Keratinocyte (primary cell): ENCODE data around the gene GRK6.

ENCODE experiments used
- CTCF ChIP-seq, 3 experiments: IDR thresholded peaks in 1 of 3; conservative IDR thresholded peaks in 1 of 3; optimal IDR thresholded peaks in 1 of 3; 2 replicates in 2 of 3; 3 replicates in 1 of 3; pipeline versions ENCODE3 to v1.5.1; 2011; ENCODE audit warnings: low read length in 3 of 3, mild to moderate bottlenecking in 3 of 3, moderate library complexity in 2 of 3, control low read depth in 1 of 3, inconsistent platforms in 1 of 3; ENCODE audit not compliant: insufficient read depth in 2 of 3; ENCODE audit errors: extremely low read depth in 1 of 3
- EZH2 ChIP-seq: IDR thresholded peaks from one replicate; pipeline ENCODE4 v1.6.1; 2012; ENCODE audit warnings: inconsistent platforms, mild to moderate bottlenecking, low read length, moderate library complexity

GRCh38 chr5:177432143-177432838 is 5.8 kb downstream of the GRK6 start:
- TF ChIP-seq CTCF (optimal IDR thresholded peaks at IDR 0.05 in 1 of 3, IDR thresholded peaks at IDR 0.05 in 1 of 3, conservative IDR thresholded peaks at IDR 0.05 in 1 of 3; ENCODE audit: extremely low read depth in 1 of 3, insufficient read depth in 2 of 3, low read length in 3 of 3) (no peak), EZH2 (no peak)
